Islet of Langerhans (tissue), 1 donor: ENCODE data around the gene MED25.

Experiments used
- FAIRE-seq: peaks from one replicate; lab custom pipeline; 2011; peaks lifted over from hg19 to GRCh38; lab: Jason Lieb, UNC

Gene MED25

DNA sequence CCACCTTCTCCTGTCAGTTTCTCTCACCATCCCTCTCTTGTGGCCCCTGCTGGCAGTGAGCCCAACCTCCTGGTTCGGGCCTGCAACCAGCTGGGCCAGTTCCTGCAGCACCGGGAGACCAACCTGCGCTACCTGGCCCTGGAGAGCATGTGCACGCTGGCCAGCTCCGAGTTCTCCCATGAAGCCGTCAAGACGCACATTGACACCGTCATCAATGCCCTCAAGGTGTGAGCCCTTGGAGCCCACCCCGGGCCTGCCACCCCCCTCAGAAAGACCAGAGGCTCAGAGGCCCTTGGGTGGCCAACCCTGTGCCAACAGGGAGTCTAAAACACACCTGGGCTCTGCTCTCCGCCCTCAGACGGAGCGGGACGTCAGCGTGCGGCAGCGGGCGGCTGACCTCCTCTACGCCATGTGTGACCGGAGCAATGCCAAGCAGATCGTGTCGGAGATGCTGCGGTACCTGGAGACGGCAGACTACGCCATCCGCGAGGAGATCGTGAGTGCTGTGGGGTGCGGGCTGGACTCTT lies 18.8 kb upstream of the MED25 start:
- no peak for FAIRE-seq

DNA sequence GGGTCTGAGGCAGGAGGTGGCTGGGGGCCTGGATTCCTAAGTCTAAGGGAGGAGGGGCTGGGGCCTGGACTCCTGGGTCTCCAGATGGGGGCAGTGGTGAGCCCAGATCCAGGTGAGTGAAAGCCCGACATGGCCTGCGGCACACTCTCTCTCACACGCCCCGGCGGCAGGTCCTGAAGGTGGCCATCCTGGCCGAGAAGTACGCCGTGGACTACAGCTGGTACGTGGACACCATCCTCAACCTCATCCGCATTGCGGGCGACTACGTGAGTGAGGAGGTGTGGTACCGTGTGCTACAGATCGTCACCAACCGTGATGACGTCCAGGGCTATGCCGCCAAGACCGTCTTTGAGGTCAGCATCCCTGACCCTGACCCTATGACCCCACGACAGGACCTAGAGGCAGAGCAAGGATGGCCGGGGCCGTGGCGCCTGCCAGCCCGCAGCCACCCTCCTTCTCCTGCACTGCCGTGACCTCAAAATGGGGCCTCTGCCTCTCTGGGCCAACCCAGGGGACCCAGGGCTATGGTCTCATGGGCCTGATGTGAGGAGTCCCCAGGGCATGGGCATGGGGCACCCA lies 18.2 kb upstream of the MED25 start:
- no peak for FAIRE-seq

DNA sequence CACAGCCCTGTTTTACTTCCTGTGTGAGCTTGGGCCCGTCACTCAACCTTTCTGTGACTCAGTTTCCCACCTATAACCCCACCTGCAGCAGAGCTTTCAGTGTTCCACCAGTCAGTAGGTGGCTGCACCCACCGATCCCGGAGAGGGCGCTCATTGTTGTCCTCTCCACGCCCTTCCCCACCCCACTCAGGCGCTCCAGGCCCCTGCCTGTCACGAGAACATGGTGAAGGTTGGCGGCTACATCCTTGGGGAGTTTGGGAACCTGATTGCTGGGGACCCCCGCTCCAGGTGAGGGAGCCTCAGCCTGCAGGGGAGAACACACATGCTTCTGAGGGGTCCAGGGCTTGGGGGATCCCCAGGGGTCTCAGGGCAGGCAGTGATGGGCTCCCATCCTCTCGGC lies 17.3 kb upstream of the MED25 start:
- FAIRE-seq, result no peak

- FAIRE-seq, result no peak
Measured at GRCh38 chr19:49801401-49801888, 16.6 kb upstream of the MED25 start.

DNA sequence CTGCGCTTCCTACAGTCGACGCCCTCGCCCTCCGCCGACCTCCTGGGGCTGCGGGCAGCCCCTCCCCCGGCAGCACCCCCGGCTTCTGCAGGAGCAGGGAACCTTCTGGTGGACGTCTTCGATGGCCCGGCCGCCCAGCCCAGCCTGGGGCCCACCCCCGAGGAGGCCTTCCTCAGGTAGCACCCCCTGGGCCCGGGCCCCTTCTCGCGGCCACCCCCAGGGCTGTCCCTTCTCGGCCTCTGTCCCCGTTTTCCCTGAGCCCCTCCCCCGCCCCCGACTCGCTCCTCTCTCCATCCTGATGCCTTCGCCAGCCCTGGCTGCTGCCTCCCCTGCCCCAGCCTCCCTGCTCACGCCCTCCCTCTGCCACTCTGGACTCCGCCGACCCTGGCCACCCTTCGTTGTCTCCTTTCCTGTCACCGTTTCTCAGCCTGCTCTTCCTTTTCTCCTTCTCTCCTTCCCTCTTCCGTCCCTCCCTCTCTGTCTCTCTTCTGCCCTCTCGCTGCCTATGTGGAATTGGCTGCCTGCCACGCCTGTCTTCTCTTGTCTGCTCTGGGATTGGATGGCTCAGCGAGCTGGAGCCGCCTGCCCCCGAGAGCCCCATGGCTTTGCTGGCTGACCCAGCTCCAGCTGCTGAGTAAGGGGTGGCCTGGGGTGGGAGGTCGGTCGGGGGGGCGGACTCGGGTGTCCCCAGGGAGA lies 16.0 kb upstream of the MED25 start:
- FAIRE-seq, result no peak

DNA sequence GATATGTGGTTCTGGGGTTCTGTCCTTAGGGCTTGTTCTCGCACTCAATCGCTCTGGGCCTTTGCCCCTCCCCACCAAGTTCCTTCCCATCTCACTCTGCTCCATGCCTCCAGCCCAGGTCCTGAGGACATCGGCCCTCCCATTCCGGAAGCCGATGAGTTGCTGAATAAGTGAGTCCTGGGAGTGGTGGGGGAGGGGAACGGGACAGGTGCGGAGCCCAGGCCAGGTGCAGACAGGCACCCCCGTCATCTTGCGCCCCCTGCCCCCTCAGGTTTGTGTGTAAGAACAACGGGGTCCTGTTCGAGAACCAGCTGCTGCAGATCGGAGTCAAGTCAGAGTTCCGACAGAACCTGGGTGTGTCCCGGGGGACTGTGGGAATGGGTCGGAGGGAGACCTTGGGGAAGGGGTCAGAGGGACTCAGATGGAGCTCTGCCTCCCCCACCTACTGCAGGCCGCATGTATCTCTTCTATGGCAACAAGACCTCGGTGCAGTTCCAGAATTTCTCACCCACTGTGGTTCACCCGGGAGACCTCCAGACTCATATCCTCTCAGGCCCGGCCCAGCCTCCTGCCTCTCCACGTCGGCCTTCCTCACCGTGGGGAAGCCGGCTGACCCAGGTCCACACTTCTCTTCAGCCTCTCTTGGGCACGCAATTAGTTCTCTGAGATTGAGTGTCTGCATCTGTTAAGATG lies 15.1 kb upstream of the MED25 start:
- FAIRE-seq, result no peak

- FAIRE-seq, result no peak
Measured at GRCh38 chr19:49803529-49803856, 14.6 kb upstream of the MED25 start.

GRCh38 chr19:49805822-49806619 lies 12.1 kb upstream of the MED25 start:
- FAIRE-seq, result no peak

GRCh38 chr19:49806620-49806959 lies 11.5 kb upstream of the MED25 start:
- no peak for FAIRE-seq

GRCh38 chr19:49807058-49807903 lies 10.8 kb upstream of the MED25 start:
- FAIRE-seq, result no peak

DNA sequence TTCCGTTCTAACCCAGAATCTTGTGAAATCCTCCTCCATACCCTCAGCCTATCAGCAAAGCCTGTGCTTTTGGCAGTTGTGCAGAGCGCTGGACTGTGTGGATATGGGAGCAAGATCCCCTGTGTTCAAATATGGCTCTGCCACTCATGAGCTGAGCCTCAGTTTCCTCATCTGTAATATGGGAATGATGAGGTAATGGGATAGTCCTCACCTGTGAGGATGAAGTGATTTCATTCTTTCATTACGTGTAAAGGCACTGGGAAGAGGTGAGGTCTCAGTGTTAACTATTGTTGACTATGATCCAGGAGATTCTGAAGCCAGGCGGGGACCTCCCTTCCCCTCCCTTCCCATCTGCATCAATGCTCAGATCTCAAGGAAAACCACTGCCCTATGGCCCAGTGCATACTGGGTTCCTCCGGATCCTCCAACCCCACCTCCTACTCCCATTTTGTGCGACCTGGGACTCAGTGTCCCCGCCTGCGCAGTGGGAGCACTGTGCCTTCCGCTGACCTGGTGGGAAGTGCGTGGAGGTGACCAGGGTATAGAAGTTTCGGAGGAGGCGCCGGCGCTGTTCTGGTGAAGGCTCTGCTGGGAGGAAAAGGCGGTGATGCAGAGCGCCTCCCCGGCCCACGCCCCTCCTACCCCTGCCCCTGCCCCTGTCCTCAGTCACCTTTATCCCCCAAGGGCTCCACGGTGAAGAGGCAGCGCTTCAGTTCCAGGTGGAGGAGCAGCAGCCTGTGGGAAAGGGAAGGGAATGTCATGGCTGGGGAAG lies 10.0 kb upstream of the MED25 start:
- no peak for FAIRE-seq

DNA sequence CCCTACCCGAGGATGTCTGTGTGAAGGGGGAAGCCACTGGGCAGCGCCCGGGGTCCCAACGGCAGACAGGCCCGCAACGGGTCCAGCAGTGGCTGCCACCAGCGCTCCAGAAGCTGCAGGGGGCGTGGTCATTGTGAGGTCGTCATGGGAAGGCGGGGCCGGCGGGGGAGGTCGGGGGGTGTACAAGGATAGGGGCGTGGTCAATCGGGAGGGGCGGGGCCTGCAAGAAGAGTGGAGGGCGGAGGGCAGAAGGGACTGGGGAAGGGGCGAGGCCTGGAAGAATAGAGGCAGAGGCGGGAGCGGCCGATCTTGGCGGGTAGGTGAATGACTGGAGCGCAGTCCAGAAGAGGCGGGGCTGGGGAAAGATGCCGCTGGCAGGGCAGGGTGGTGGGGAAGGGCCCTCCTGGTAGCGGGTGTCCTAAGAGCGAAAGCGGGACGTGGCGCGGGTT lies 9.4 kb upstream of the MED25 start:
- FAIRE-seq, result no peak

DNA sequence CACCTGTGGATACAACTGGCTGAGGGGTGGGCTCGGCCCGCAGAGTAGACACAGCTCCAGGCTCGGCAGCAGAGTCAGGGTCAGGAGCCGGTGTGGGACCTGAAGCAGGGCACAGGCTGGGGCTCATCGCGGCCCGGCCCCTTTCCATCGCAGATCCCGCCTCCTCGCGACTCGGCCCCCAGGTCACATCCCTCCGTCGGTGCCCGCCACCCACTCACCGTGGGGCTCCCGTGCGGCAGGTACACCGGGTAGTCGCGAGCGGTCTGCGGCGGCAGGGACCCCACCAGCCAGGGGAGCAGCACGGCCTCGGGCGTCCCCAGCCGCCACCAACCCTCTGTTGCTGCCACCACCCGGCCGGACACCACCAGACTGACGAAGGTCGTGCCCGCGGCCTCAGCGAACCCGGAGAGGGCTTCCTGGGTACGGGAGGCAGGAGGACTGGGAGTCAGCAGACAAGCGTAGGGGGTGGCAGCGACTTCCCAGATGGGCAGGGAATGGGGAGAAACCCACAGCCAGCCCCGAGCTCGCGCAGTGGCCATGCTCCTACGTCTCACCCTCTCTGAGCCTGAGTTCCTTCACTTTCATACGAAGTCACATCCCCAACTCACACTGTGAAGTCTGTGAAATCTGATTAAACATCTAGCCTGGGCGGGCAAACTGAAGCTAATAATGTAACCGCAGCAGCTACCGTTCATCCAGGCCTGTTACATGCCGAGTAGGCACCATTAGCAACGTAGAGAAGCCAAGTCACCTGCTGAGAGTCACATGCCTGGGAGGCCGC lies 8.7 kb upstream of the MED25 start:
- FAIRE-seq, result no peak

- FAIRE-seq, result no peak
Measured at GRCh38 chr19:49809941-49810389, 8.1 kb upstream of the MED25 start.

- no peak for FAIRE-seq
Measured at GRCh38 chr19:49811328-49811727, 6.8 kb upstream of the MED25 start.

DNA sequence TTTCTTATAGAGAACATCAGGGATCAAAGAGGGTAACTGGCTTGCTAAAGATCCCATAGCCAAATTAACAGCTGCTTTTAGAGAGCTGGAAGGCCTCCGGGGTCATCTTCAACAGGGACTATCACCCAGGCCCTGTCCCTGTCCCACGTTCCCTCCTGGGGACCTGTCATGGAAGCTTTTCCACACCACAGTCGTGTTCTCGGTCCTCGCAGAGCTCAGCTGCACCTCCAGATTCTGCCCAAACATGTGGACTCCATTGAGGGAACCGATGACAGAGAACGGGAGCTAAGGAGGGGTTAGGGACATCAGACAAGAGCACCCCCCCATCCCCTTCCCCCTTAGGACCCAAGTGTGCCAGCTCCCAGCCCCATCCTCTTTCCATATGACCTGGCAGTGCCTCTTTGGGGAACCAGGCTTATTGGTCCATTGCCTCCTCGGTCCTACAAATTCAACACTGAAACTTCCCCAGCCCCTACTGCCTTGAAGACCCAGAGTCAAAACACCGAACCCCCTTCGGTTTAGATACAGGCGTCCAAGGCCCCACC lies 5.6 kb upstream of the MED25 start:
- no peak for FAIRE-seq

DNA sequence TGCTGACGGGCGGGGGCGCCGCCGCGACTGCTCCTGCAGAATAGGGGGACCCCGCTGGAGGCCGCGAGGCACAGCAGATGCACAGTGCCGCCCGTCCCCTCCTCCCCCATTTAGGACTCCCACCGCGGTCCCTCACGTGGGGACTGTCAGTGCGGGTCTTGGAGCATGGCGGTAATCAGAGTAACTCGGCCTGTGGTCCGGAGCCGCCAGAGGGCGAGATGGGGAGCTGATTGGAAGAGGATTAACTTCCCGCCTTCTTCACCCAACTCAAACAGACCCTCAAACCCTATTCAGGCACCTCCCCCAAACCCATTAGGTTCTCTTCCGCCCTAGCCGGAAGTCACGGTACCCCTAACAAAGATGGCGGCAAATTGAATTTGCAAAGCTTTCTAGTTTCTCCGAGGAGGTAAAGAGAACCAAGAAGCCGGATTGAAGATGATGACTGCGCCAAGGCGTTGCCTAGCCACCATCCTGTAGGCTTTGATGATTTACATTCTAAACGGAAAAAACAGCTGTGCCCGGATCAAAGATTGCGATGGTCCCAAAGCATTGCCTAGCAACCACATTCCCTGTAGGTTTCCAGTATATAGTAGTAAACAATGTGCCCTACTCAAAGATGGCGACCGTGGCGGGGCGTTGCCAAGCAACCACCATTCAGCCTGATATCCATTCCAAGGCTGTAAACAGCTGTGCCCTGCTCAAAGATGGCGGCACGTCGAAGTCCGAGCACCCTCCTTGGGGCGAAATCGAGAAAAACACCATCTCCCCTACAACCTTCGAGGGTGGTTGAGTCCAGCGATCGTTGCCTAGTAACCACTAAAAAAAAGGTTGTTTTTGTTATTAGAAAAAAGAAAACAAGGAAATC lies 4.9 kb upstream of the MED25 start, which contains the start of gene FUZ:
Gene FUZ (minus strand): TSS at position 296 of the 865 bp plus-strand sequence. CDS start 186 bp downstream, at position 110.
- peak; percentile 99 for FAIRE-seq

DNA sequence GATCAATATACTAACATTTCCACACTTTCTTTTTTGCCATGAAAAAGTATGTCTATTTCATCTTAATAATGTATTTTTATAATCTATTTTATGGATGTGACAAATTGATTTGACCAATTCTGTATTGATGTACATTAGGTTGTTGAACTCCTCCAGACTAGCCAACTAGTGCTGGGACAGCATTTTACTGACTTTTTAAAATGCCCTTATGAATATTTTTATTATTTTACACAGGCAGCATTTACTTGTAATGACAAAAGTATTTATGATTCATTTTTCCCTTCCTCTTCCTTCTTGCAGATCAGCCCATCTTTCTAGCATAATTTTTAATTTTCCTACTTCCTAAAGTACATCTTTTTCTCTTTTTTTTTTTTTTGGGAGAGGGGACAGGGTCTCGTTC lies 4.1 kb upstream of the MED25 start:
- no peak for FAIRE-seq

DNA sequence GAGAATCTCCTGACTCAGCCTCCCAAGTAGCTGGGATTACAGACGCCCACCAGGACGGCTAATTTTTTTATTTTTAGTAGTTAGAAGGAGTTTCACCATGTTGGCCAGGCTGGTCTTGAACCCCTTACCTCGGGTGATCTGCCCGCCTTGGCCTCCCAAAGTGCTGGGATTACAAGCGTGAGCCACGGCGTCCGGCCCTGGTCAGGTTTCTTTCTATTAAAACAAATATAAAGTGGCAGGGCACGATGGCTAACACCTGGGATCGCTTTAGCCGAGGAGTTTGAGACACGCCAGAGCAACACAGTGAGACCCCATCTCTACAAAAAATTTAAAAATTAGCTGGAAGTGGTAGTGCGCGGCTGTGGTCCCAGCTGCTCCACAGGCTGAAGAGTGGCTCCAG lies 1.5 kb upstream of the MED25 start:
- FAIRE-seq, result no peak
